ENCODE data around the gene PLA2G2D.

PLA2G2D gene

GRCh38 chr1:20119347-20119746, at the start of gene PLA2G2D:
PLA2G2D (minus strand) TSS chr1:20119536; CDS start chr1:20119498, 38 bp downstream.
- no peak for DNase-seq

- DNase-seq: no peak
Measured at GRCh38 chr1:20168564-20169491, 49.5 kb upstream of the PLA2G2D start.

- DNase-seq: no peak
Measured at GRCh38 chr1:20167126-20167525, 47.8 kb upstream of the PLA2G2D start.

- no peak for DNase-seq
Measured at GRCh38 chr1:20166051-20166450, 46.7 kb upstream of the PLA2G2D start.

GRCh38 chr1:20165522-20165951, 46.2 kb upstream of the PLA2G2D start:
- DNase-seq: no peak

- DNase-seq: no peak
Measured at GRCh38 chr1:20164694-20165202, 45.4 kb upstream of the PLA2G2D start.

GRCh38 chr1:20160034-20160433, 40.7 kb upstream of the PLA2G2D start:
- DNase-seq: no peak

- DNase-seq: no peak
Measured at GRCh38 chr1:20158358-20159070, 39.2 kb upstream of the PLA2G2D start.

GRCh38 chr1:20154301-20154831, 35.0 kb upstream of the PLA2G2D start:
- no peak for DNase-seq

- no peak for DNase-seq
Measured at GRCh38 chr1:20153000-20153418, 33.7 kb upstream of the PLA2G2D start.

- DNase-seq: no peak
Measured at GRCh38 chr1:20152599-20152930, 33.2 kb upstream of the PLA2G2D start.

- DNase-seq: peak; percentile 62
Measured at GRCh38 chr1:20151906-20152598, 32.7 kb upstream of the PLA2G2D start.

GRCh38 chr1:20150969-20151368, 31.6 kb upstream of the PLA2G2D start:
- DNase-seq: no peak

GRCh38 chr1:20150326-20150705, 31.0 kb upstream of the PLA2G2D start:
- DNase-seq: no peak

- DNase-seq: no peak
Measured at GRCh38 chr1:20149601-20150325, 30.4 kb upstream of the PLA2G2D start.

- DNase-seq: no peak
Measured at GRCh38 chr1:20148571-20149500, 29.5 kb upstream of the PLA2G2D start.

GRCh38 chr1:20147846-20148570, 28.7 kb upstream of the PLA2G2D start:
- DNase-seq: no peak

GRCh38 chr1:20143734-20144565, 24.6 kb upstream of the PLA2G2D start:
- no peak for DNase-seq

- no peak for DNase-seq
Measured at GRCh38 chr1:20143318-20143717, 24.0 kb upstream of the PLA2G2D start.
